HepG2 (cell line): ENCODE data around the gene FLRT3. TPM values are rescaled to one million over a fixed set of nuclear protein-coding genes. Genes with fewer than 3 reads are reported as not detected.

ENCODE experiments used
- CEBPB ChIP-seq: IDR thresholded peaks from 2 replicates; pipeline ENCODE4 v1.6.1; 2011; ENCODE audit warnings: low read depth, low read length, improper control_type of control experiment, borderline replicate concordance
- FOXP1 ChIP-seq, 2 experiments: fragments of 450-650 bp in 1 of 2; IDR thresholded peaks; 2 replicates each; pipeline ENCODE4 v1.6.1; 2017 to 2018; ENCODE audit warnings: antibody characterized with exemption in 1 of 2
- HNRNPLL ChIP-seq: fragments of 200-400 bp; formaldehyde crosslinking; IDR thresholded peaks from 2 replicates; pipeline ENCODE4 v1.6.1; 2017; ENCODE audit warnings: mild to moderate bottlenecking, low read depth, low read length; ENCODE audit not compliant: poor library complexity, severe bottlenecking
- NFKBIZ ChIP-seq: IDR thresholded peaks from 2 replicates; pipeline ENCODE4 v1.6.1; 2018; ENCODE audit warnings: missing genetic modification reagents, missing compliant biosample characterization
- STAT5B ChIP-seq: sonication (generic); formaldehyde crosslinking; IDR thresholded peaks from 2 replicates; pipeline ENCODE4 v1.4.0; 2020; ENCODE audit warnings: missing genetic modification reagents
- TEAD3 ChIP-seq: optimal IDR thresholded peaks from 2 replicates; pipeline ENCODE3; 2016; ENCODE audit warnings: borderline replicate concordance
- ZFP41 ChIP-seq: sonication (generic); formaldehyde crosslinking; IDR thresholded peaks from 2 replicates; pipeline ENCODE4 v1.4.0; 2020; ENCODE audit warnings: mild to moderate bottlenecking, missing genetic modification reagents, borderline replicate concordance
- ZNF3 ChIP-seq: IDR thresholded peaks from 2 replicates; pipeline ENCODE4 v1.7.0; 2017; ENCODE audit warnings: inconsistent platforms
- ZNF460 ChIP-seq: sonication (generic); formaldehyde crosslinking; IDR thresholded peaks from 2 replicates; pipeline ENCODE4 v1.5.1; 2020; ENCODE audit warnings: missing genetic modification reagents, mild to moderate bottlenecking, borderline replicate concordance
- polyA plus RNA-seq, 8 experiments: library from polyadenylated mRNA; depleted of rRNA in 3 of 8; stranded (reverse) in 7 of 8; unstranded in 1 of 8; fragments of >200 nt; fragmentation: Illumina TruSeq in 4 of 8; extraction: Trizol in 4 of 8; gene quantifications; 2 replicates each; pipeline versions ENCODE4 v1.2.1 to v1.2.3, GENCODE V29; 2011 to 2016; ENCODE audit warnings: low read depth in 4 of 8, missing spikeins in 1 of 8, mixed read lengths in 1 of 8; ENCODE audit not compliant: insufficient read depth in 1 of 8
- total RNA-seq, 5 experiments: library from RNA; depleted of rRNA; stranded (reverse); fragments of >200 nt; fragmentation: Illumina TruSeq; extraction: Trizol; gene quantifications; 2 replicates each; pipeline ENCODE4 v1.2.3, GENCODE V29; 2016; ENCODE audit warnings: low read depth in 1 of 5
- TF ChIP-seq, protein P1 (sequence below): sonication (generic); formaldehyde crosslinking; IDR thresholded peaks from 2 replicates; pipeline ENCODE4 v1.9.0; 2021; ENCODE audit warnings: missing genetic modification reagents, borderline replicate concordance
- TF ChIP-seq, protein P2 (sequence below): sonication (generic); formaldehyde crosslinking; IDR thresholded peaks from 2 replicates; pipeline ENCODE4 v1.9.0; 2021; ENCODE audit warnings: missing genetic modification reagents, borderline replicate concordance
- TF ChIP-seq, protein P3 (sequence below): sonication (generic); formaldehyde crosslinking; IDR thresholded peaks from 2 replicates; pipeline ENCODE4 v1.4.0; 2020; ENCODE audit warnings: low read depth, mild to moderate bottlenecking, missing genetic modification reagents
- TF ChIP-seq, protein P4 (sequence below): sonication (generic); formaldehyde crosslinking; IDR thresholded peaks from 2 replicates; pipeline ENCODE4 v1.5.0; 2020; ENCODE audit warnings: missing genetic modification reagents
- TF ChIP-seq, protein P5 (sequence below): fragments of 450-650 bp; IDR thresholded peaks from 2 replicates; pipeline ENCODE4 v1.6.1; 2016
- TF ChIP-seq, protein P6 (sequence below): sonication (generic); formaldehyde crosslinking; IDR thresholded peaks from 2 replicates; pipeline ENCODE4 v1.5.1; 2020; ENCODE audit warnings: missing genetic modification reagents, mild to moderate bottlenecking, borderline replicate concordance

Gene FLRT3
- total and polyA plus RNA-seq, 2 of the 13 experiments (the other 11 are each of a cell fraction or from before 2014, with no cell fraction given) = 0.44 to 5.3 TPM

DNA sequence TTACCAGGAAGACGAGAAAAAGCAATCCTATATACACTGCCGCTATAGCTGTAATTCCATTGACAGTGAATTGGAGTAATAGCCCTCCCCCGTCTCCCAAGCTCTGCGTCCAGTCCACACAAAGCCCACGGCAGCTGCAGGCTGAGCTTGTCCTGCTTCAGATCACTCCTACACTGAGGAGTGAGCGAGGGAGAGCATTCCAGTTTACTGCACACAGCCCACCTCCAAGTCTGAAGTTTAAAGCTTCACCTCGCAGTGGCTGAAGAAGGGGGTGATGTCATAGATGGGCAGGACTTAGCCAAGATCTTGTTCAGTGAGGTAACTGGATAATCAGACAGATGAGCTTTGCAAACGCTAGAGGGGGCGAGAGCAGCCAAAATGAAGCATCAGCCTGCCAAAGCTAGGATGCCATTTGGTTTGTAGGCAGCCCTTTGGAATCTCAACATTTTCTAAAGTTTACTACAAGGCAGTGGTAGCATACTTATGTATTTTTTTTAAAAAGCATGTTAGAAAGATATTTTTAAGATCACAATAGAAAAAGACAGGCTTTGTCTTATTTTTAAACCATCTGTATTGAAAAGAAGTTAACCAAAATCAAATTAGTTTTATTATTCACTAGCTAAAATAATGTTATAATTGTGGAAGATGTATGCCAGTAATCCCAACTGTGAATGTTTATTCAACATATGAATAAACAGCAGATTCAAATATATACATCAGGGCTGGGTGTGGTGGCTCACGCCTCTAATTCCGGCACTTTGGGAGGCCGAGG lies at the start of gene FLRT3 (continued):
- TF ChIP-seq, protein P1, sequence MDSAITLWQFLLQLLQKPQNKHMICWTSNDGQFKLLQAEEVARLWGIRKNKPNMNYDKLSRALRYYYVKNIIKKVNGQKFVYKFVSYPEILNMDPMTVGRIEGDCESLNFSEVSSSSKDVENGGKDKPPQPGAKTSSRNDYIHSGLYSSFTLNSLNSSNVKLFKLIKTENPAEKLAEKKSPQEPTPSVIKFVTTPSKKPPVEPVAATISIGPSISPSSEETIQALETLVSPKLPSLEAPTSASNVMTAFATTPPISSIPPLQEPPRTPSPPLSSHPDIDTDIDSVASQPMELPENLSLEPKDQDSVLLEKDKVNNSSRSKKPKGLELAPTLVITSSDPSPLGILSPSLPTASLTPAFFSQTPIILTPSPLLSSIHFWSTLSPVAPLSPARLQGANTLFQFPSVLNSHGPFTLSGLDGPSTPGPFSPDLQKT (CRISPR knock-in tag) = no peak
- TF ChIP-seq HNRNPLL (no peak), STAT5B (CRISPR knock-in tag) (no peak), ZFP41 (no peak), TEAD3 (CRISPR knock-in tag) (peak; percentile 84), FOXP1 (IDR thresholded peaks at IDR 0.05) (no peak), FOXP1 (CRISPR knock-in tag; IDR thresholded peaks at IDR 0.05) (no peak), NFKBIZ (CRISPR knock-in tag) (no peak), ZNF460 (CRISPR knock-in tag) (no peak), CEBPB (no peak; the same call in 1 of the 2 replicates), ZNF3 (CRISPR knock-in tag) (no peak)
- TF ChIP-seq, protein P2, sequence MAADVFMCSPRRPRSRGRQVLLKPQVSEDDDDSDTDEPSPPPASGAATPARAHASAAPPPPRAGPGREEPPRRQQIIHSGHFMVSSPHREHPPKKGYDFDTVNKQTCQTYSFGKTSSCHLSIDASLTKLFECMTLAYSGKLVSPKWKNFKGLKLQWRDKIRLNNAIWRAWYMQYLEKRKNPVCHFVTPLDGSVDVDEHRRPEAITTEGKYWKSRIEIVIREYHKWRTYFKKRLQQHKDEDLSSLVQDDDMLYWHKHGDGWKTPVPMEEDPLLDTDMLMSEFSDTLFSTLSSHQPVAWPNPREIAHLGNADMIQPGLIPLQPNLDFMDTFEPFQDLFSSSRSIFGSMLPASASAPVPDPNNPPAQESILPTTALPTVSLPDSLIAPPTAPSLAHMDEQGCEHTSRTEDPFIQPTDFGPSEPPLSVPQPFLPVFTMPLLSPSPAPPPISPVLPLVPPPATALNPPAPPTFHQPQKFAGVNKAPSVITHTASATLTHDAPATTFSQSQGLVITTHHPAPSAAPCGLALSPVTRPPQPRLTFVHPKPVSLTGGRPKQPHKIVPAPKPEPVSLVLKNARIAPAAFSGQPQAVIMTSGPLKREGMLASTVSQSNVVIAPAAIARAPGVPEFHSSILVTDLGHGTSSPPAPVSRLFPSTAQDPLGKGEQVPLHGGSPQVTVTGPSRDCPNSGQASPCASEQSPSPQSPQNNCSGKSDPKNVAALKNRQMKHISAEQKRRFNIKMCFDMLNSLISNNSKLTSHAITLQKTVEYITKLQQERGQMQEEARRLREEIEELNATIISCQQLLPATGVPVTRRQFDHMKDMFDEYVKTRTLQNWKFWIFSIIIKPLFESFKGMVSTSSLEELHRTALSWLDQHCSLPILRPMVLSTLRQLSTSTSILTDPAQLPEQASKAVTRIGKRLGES (CRISPR knock-in tag) = no peak
- TF ChIP-seq, protein P3, sequence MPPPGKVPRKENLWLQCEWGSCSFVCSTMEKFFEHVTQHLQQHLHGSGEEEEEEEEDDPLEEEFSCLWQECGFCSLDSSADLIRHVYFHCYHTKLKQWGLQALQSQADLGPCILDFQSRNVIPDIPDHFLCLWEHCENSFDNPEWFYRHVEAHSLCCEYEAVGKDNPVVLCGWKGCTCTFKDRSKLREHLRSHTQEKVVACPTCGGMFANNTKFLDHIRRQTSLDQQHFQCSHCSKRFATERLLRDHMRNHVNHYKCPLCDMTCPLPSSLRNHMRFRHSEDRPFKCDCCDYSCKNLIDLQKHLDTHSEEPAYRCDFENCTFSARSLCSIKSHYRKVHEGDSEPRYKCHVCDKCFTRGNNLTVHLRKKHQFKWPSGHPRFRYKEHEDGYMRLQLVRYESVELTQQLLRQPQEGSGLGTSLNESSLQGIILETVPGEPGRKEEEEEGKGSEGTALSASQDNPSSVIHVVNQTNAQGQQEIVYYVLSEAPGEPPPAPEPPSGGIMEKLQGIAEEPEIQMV (CRISPR knock-in tag) = no peak
- TF ChIP-seq, protein P4, sequence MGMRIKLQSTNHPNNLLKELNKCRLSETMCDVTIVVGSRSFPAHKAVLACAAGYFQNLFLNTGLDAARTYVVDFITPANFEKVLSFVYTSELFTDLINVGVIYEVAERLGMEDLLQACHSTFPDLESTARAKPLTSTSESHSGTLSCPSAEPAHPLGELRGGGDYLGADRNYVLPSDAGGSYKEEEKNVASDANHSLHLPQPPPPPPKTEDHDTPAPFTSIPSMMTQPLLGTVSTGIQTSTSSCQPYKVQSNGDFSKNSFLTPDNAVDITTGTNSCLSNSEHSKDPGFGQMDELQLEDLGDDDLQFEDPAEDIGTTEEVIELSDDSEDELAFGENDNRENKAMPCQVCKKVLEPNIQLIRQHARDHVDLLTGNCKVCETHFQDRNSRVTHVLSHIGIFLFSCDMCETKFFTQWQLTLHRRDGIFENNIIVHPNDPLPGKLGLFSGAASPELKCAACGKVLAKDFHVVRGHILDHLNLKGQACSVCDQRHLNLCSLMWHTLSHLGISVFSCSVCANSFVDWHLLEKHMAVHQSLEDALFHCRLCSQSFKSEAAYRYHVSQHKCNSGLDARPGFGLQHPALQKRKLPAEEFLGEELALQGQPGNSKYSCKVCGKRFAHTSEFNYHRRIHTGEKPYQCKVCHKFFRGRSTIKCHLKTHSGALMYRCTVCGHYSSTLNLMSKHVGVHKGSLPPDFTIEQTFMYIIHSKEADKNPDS = no peak
- TF ChIP-seq, protein P5, sequence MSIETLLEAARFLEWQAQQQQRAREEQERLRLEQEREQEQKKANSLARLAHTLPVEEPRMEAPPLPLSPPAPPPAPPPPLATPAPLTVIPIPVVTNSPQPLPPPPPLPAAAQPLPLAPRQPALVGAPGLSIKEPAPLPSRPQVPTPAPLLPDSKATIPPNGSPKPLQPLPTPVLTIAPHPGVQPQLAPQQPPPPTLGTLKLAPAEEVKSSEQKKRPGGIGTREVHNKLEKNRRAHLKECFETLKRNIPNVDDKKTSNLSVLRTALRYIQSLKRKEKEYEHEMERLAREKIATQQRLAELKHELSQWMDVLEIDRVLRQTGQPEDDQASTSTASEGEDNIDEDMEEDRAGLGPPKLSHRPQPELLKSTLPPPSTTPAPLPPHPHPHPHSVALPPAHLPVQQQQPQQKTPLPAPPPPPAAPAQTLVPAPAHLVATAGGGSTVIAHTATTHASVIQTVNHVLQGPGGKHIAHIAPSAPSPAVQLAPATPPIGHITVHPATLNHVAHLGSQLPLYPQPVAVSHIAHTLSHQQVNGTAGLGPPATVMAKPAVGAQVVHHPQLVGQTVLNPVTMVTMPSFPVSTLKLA = no peak
- TF ChIP-seq, protein P6, sequence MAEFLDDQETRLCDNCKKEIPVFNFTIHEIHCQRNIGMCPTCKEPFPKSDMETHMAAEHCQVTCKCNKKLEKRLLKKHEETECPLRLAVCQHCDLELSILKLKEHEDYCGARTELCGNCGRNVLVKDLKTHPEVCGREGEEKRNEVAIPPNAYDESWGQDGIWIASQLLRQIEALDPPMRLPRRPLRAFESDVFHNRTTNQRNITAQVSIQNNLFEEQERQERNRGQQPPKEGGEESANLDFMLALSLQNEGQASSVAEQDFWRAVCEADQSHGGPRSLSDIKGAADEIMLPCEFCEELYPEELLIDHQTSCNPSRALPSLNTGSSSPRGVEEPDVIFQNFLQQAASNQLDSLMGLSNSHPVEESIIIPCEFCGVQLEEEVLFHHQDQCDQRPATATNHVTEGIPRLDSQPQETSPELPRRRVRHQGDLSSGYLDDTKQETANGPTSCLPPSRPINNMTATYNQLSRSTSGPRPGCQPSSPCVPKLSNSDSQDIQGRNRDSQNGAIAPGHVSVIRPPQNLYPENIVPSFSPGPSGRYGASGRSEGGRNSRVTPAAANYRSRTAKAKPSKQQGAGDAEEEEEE (CRISPR knock-in tag) = no peak
